Activated CD4-positive, alpha-beta T cell treated with anti-CD3 and anti-CD28 coated beads for 24 hours (primary cell): ENCODE data around the gene ST6GALNAC2.
"Not testable (repeated sequence)": the region's sequence is repeated elsewhere in the genome, so short reads cannot be mapped to it uniquely, and the experiment has no call there.

Experiments
- DNase-seq, 2 donors: peaks; one replicate each; pipeline ENCODE4 v3.0.0-alpha.2; 2020; ENCODE audit warnings: low read depth in 2 of 2

The ST6GALNAC2 gene

GRCh38 chr17:76540381-76541300 is 45.0 kb downstream of the ST6GALNAC2 start:
- DNase-seq: no peak

DNA sequence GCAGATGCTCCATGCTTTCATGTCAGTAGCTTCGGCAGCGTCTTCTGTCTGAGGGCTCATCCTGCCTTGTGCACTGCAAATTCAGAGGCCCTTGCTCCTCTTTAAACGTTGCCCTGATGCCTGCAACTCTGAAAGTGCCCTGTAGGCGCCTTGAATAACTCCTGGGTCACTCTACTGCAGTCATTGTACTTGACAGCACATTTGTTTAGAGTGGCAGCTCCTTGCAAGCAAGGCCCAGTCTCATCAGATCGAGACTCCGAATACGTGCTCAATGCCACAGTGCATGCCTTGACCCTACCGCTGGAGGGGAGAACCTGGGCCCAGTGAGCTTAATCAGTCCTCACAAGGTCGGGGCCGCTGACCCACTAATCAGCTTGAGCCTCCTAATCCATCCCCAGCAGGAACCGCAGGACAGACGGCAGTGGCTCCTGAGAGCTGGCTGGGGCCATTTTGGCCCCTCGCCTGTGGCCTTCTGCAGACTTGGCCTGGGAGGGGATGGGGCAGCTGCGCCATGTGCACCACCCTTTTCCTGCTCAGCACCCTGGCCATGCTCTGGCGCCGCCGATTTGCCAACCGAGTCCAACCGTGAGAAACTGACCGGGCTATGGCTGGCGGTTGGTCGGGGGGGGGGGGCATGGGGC is 45.9 kb downstream of the ST6GALNAC2 start, which contains the start of gene PRCD:
PRCD (plus strand) TSS at position 414 of the 641 bp plus-strand sequence; CDS start at position 512, 98 bp downstream.
- no peak for DNase-seq

DNA sequence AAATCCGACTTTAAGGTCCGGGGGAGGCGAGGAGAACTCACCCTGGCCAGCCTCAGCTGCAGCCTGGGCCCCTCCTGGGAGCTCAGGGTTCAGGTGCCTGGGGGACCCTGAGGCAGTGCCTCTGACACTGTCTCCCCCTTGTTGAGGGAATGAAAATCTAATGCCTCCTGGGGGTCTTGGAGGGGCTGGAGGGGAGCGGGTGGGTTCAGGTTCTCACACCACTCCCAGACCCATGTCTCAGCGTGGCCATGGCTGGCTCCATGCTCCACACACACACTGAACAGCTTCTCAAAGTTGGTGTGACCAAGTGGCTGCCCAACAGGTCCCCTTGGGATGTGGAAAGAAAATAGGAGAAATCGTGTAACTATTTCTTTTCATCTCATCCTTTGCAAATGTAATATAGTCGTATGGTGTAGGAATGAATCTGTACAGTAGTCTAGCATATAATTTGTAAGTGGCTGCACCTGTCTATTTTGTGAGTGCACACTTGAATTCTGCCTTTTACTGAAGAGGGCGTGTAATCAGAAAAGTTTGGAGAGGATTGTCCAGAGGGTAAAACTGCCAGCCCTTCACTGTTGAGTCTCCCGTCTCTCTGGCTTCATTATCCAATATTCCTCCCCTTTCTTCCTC is 46.6 kb downstream of the ST6GALNAC2 start:
- no peak for DNase-seq

- no peak for DNase-seq
Observed at GRCh38 chr17:76538281-76538931, 47.3 kb downstream of the ST6GALNAC2 start.

DNA sequence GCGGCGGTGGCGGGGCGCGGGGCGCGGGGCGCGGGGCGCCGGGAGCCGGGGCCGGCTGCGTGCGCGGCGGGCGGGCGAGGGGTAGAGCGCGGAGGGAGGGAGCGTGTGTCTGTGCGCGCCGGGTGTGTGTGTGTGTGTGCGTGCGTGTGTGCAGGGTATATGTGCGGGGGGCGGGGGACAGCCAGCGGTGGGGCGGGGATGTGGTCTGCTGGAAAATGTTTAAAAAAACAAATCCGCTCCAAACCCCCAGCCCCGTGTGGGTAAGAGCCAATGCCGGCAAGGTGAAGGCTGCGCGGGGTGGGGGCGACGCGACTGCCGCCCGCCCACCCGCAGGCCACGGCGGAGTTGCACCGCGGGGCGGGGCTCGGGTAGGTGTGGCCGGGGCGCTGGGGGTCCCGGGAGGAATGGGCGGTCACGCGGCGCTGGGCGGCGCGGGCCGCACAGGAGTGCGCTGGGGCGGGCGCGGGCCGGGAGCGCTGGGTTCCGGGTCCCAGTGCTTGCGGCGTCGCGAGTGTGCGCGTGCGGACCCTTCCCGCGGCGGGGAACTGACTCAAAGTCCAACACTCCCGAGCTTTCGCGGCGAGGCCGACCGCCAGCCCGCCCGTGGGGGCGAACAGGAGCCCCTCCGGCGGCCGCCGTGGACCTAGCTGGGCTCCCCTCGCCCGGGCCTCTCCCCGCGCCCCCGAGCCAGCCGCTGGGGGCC is 47.9 kb downstream of the ST6GALNAC2 start, which contains the start of gene CYGB:
CYGB (minus strand) TSS at position 132 of the 703 bp plus-strand sequence. CDS start 167 bp downstream, outside the sequence.
- DNase-seq: no peak

DNA sequence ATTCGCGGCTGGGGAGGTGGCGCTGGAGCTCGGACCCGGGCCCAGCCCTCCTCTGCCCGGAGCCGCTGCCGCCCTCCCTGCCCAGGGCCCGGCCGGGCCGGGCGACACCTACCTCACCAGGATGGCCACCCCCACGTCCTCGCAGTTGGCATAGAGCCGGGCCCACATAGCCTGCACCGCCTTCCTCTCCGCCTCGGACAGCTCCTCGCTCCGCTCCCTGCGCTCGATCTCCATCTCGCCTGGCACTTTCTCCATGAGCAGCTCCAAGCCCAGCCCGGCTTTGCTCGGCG is 48.4 kb downstream of the ST6GALNAC2 start:
- DNase-seq: no peak

DNA sequence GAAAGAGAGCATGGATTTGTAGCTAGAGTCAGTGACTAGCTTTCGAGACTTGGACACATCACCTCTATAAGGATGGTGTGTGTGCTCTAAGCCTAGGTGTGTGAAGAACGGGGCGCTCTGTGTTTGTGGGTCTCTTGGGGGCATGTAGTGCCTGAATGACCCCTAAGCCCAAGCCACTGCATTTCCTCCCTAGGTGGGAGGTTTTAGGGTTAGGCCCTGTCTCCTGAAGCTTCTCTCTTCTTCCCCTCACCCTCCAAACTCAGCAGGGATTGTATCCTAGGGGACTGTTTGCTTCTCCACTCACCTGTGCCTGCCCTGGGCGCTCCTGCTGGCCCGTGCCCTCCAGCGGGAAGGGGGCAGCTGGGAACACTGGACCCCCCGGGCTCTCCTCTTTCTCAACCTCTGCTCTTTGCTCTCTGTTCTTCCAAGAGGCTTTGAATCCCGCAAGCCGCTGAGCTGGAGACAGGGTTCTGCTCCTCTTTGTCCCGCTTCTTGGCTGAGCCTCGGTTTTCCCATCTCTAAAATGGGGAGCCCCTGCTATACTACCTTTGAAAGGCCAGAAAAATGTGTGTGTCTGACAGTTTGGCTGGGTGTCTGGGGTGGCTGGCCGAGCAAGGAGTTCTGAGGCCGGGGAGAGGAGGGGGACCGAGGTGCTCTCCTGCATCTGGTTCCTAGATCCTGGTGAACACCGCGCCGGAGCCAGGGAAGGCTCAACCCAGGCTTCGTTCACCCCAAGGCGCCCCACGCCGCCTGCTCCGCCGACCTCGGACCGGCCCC is 49.0 kb downstream of the ST6GALNAC2 start:
- DNase-seq: no peak

DNA sequence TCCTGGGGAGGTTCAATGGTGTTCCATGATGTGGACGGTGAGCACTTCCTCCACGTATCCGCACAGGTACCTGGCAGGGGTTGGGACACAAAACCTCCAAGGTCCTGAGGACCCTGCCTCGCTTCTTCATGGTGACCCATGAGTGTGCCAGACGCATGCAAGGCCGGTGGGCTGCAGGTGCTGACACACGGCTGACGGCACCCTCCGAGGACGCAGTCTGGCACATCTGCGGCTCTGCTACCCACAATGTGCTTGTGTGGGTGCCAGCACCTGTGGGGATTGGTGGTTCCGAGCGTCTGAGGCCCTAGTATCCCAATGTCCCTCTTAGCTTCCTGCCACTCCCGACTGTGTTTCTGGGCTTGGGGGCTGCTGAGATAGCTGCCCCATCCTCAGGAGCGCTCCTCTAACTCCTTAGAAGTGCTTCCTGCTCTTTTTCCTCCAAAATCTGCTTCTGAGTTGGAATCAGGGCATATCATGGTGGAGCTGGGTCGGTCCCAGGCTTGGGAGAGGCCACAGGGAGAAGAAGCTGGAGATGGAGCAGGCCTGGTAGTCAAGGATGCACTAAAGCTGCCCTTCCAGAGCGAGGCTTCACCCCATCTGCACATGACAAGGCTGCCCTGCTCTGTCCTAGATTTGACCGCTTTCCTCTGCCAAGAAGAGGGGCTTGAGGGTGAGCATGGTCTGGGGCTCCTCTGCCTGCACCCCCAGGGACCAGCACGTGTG is 49.7 kb downstream of the ST6GALNAC2 start:
- no peak for DNase-seq

- no peak for DNase-seq
Observed at GRCh38 chr17:76534831-76535732, 50.6 kb downstream of the ST6GALNAC2 start.

DNA sequence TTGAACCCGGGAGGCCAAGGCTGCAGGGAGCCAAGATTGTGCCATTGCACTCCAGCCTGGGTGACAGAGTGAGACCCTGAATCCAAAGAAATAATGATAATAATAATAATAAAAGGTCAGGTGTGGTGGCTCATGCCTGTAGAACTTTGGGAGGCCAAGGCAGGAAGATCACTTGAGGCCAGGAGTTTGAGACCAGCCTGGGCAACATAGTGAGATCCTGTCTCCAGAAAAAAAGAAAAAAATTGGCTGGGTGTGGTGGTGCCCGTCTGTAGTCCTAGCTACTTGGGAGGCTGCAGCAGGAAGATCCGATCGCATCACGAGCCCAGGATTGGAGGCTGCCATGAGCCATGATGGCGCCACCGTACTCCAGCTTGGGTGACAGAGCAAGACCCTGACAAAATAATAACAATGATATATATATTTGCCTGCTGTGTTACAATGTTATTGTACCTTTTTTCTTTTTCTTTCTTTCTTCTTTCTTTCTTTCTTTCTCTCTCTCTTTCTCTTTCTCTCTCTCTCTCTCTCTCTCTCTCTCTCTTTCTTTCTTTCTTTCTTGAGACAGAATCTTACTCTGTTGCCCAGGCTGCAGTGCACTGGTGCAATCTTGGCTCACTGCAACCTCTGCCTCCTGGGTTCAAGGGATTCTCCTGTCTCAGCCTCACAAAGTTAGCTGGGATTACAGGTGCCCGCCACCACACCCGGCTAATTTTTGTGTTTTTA is 51.9 kb downstream of the ST6GALNAC2 start:
- not testable (repeated sequence) for DNase-seq

GRCh38 chr17:76532072-76532651 is 53.5 kb downstream of the ST6GALNAC2 start:
- DNase-seq: no peak

DNA sequence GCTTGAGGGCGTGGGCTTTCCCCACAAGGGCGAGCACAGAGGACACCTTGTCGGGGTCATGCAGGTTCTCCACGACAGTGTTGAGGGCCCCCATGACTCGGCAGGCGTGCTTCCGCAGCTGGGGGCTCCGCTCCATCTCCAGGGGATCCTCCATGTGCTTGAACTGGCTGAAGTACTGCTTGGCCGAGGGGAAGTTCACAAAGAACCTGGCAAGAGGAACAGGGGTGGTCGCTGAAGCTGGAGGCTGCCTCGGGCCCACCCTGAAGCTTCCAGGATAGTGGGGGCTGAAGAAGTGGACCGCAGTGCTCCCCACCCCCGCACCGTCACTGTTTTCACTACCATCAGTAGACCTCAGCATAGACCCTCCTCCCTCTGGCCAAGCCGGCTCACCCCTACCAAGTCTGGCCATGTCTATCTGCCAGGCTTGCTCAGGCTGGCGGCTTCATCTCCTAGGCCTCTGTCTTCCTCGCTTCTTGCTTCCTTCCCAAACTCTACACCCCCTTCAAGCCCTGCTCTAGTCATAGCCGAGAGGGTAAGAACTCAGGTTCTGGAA is 54.1 kb downstream of the ST6GALNAC2 start:
- DNase-seq: no peak

DNA sequence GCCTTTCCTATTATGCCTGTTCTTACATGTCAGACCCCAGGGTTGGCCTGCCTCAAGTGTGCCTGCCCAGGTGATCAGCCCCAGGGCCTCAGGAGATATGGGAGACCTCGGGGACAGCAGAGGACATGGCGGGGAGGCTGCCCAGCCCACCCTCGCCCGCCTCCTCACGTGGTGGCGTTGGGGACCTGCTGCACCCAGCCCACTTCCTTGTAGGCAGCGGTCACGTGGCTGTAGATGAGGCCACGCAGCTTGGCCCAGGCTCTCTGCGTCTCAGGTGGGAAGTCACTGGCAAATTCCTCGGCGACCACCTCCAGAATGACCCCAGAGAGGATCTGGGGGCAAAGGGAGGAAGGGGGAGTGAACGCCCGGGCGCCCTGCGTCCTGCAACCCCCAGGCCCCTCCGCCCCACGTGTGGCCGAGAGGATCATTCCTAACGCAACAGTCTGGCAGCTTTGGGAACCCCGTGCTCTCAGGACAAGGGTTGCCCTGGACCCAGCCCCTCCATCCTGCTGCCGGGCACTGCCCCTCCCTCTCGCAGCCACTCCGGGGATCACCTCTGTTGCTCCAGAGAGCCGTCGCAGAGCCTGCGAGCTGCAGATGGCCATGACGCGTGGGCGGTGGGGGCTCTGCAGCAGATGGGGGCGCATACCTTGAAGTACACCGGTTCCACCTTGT is 54.7 kb downstream of the ST6GALNAC2 start:
- DNase-seq: no peak

DNA sequence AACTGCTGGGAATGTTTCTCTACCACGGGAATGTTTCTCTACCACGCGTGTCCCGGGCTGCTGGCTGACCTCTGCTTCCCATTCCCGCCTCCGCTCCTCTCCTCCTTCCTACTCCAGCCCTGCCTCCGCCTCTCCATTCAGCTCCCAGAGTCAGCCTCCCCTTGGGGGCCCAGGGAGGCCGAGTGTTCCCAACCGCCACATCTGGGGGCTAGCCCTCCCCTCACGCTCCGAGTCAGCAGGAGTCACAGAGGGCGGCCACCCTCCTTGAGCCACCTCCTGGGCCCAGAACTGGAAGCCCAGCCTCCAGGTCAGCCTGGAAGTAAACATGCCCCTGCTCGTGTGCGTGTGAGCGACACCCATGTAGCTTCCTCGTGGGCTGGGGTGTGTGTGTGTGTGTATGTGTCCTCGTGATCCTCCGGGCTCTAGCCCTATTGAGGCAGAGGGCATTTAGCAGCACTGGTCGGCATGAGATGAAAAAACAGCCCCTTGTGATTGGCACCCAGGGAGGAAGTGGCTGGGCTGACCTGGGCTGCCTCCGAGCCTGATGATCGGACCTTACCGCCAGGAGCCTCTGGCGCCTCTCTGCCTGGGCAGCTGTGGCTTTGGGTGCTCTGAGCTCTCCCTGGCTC is 55.5 kb downstream of the ST6GALNAC2 start:
- no peak for DNase-seq

DNA sequence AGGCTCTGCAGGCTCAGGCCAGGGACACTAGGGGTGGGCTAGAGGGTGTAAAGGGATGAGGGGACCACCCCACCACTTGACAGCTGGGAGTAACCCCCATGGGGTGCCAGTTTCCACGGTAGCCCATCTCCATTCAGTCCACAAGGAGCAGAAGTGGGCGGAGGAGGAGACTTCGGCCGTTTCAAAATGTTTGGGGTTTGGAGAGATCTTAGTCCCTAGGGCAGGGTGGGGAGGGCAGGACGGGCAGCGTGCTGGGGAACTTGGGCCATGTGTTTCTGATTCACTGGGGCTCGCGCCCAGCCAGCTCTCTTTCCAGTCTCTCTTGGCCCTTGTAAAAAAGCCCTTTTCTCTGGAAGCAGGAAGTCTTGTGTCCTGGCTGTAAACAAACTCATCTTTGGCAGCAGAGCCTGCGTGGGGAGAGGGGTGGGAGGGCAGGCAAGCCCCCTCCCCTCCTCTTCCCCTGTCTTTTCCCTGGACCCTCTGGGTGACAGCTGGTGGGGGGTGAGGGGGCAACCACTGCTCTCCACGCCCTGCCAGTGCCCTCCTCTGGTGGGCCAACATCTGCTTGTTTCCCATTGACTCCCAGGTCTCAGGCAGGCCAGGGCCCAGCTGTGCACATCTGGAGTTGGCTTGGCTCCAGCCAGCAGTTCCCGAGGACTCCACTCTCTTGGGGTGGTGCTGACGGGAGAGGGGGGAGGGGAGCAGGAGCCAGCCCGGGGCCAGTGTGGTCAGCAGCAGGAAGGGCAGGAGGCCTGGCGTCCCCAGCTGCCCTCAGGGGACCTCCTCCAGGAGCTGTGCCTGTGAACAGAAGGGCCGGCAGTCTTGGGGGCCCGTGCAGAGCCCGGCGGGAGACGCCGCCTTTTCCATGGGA is 56.2 kb downstream of the ST6GALNAC2 start:
- DNase-seq: no peak
